Hepatocyte (in vitro differentiated cells): ENCODE data around the gene HOXC11. TPM values are rescaled to one million over a fixed set of nuclear protein-coding genes. Genes with fewer than 3 reads are reported as not detected.

Experiments used
- DNase-seq: peaks from one replicate; pipeline ENCODE4 v3.0.0-alpha.2; 2016; ENCODE audit warnings: low spot score
- H2AFZ ChIP-seq: fragments of 200-600 bp; sonication (generic); 2 replicates; pipeline ENCODE4 v1.6.0; 2016; ENCODE audit warnings: antibody characterized with exemption, mild to moderate bottlenecking
- H3K27ac ChIP-seq: fragments of 200-600 bp; sonication (generic); 2 replicates; pipeline ENCODE4 v1.5.1; 2016; ENCODE audit warnings: mild to moderate bottlenecking
- H3K27me3 ChIP-seq: fragments of 200-600 bp; sonication (generic); 2 replicates; pipeline ENCODE4 v1.6.1; 2016
- H3K36me3 ChIP-seq: fragments of 200-600 bp; sonication (generic); replicated peaks from 2 replicates; pipeline ENCODE4 v1.5.1; 2016; ENCODE audit warnings: low read depth; ENCODE audit not compliant: insufficient read depth
- H3K4me1 ChIP-seq: fragments of 200-600 bp; sonication (generic); 2 replicates; pipeline ENCODE4 v1.5.1; 2016; ENCODE audit warnings: mild to moderate bottlenecking, moderate library complexity; ENCODE audit not compliant: insufficient read depth
- H3K4me2 ChIP-seq: fragments of 200-600 bp; sonication (generic); 2 replicates; pipeline ENCODE4 v1.6.0; 2016
- H3K4me3 ChIP-seq: fragments of 200-600 bp; sonication (generic); 2 replicates; pipeline ENCODE4 v1.5.1; 2016; ENCODE audit warnings: mild to moderate bottlenecking
- H3K79me2 ChIP-seq: fragments of 200-600 bp; sonication (generic); 2 replicates; pipeline ENCODE4 v1.6.0; 2017; ENCODE audit warnings: mild to moderate bottlenecking
- H3K9me2 ChIP-seq: fragments of 200-600 bp; sonication (generic); replicated peaks from 2 replicates; pipeline ENCODE4 v1.6.0; 2017; ENCODE audit warnings: mild to moderate bottlenecking; ENCODE audit not compliant: insufficient read depth
- H3K9me3 ChIP-seq: fragments of 200-600 bp; sonication (generic); 2 replicates; pipeline ENCODE4 v1.5.1; 2016; ENCODE audit warnings: low read depth, mild to moderate bottlenecking
- H4K20me1 ChIP-seq: fragments of 200-600 bp; sonication (generic); 2 replicates; pipeline ENCODE4 v1.6.0; 2016; ENCODE audit warnings: mild to moderate bottlenecking; ENCODE audit not compliant: insufficient read depth, poor library complexity, severe bottlenecking
- CTCF ChIP-seq: fragments of 200-600 bp; sonication (generic); IDR thresholded peaks from 2 replicates; pipeline ENCODE4 v1.5.1; 2016; ENCODE audit warnings: antibody characterized with exemption, mild to moderate bottlenecking; ENCODE audit not compliant: poor library complexity
- EZH2 ChIP-seq: fragments of 200-600 bp; sonication (generic); IDR thresholded peaks from 2 replicates; pipeline ENCODE4 v1.6.1; 2016; ENCODE audit warnings: antibody characterized with exemption, mild to moderate bottlenecking, borderline replicate concordance
- EZH2phosphoT487 ChIP-seq: fragments of 200-600 bp; sonication (generic); IDR thresholded peaks from one replicate; pipeline ENCODE4 v1.6.1; 2018; ENCODE audit warnings: antibody characterized with exemption, mild to moderate bottlenecking, low read depth, moderate library complexity; ENCODE audit not compliant: unreplicated experiment, severe bottlenecking
- WGBS: methylation state at CpG from one replicate; pipeline ENCODE4 v1.1.6; 2016; ENCODE audit warnings: low lambda C conversion rate; ENCODE audit errors: missing lambda C conversion rate; 5-methylcytosine and 5-hydroxymethylcytosine counted together
- polyA plus RNA-seq: library from polyadenylated mRNA; unstranded; fragments of >200 nt; fragmentation: Nextera tagmentation; extraction: Ambion mirVana; gene quantifications from 2 replicates; pipeline ENCODE4 v1.2.1, GENCODE V29; 2016
- total RNA-seq: library from RNA; depleted of rRNA; stranded (reverse); fragments of >200 nt; gene quantifications from 2 replicates; pipeline ENCODE4 v1.2.3, GENCODE V29; 2014

The HOXC11 gene
- total and polyA plus RNA-seq, 2 experiments from 2014 or later = 0.63 to 1.3 TPM

GRCh38 chr12:53950789-53951576, 21.9 kb upstream of the HOXC11 start:
- no peak for DNase-seq
- 12% methylated on average over 32 of the region's 34 CpGs for WGBS
- Histone ChIP-seq H3K9me2 (no peaks in the 10 kb centered on the region), H3K36me3 (no peaks in the 10 kb centered on the region), H3K9me3 (no peaks in the 10 kb centered on the region), H2AFZ (no peak overlapping the region), H3K27ac (no peak overlapping the region), H3K27me3 (peaks cover 100% of the 10 kb centered on the region), H3K4me2 (no peak overlapping the region), H3K79me2 (no peaks in the 10 kb centered on the region), H4K20me1 (no peaks in the 10 kb centered on the region), H3K4me3 (no peak overlapping the region), H3K4me1 (no peaks in the 10 kb centered on the region)
- TF ChIP-seq CTCF (no peak), EZH2phosphoT487 (no peak), EZH2 (no peak)

GRCh38 chr12:53951577-53952334, 21.2 kb upstream of the HOXC11 start:
- Histone ChIP-seq H3K36me3 (no peaks in the 10 kb centered on the region), H4K20me1 (no peaks in the 10 kb centered on the region), H3K9me3 (no peaks in the 10 kb centered on the region), H2AFZ (no peak overlapping the region), H3K4me1 (no peaks in the 10 kb centered on the region), H3K4me3 (no peak overlapping the region), H3K9me2 (no peaks in the 10 kb centered on the region), H3K79me2 (no peaks in the 10 kb centered on the region), H3K27me3 (peaks cover 100% of the 10 kb centered on the region), H3K4me2 (no peak overlapping the region), H3K27ac (no peak overlapping the region)
- TF ChIP-seq CTCF = no peak
- peak; percentile 99 for TF ChIP-seq EZH2
- WGBS = 11% methylated on average over 47 of the region's 47 CpGs
- no peak for DNase-seq

- peaks cover 100% of the 10 kb centered on the region for H3K27me3 ChIP-seq
- 9% methylated on average over 13 of the region's 13 CpGs for WGBS
- no peaks in the 10 kb centered on the region for H3K79me2 ChIP-seq
- no peaks in the 10 kb centered on the region for H3K36me3 ChIP-seq
- TF ChIP-seq EZH2phosphoT487 (no peak), CTCF (no peak), EZH2 (no peak)
- no peak for DNase-seq
- H3K4me2 ChIP-seq = no peak overlapping the region
- no peaks in the 10 kb centered on the region for H3K4me1 ChIP-seq
- no peaks in the 10 kb centered on the region for H3K9me3 ChIP-seq
- no peaks in the 10 kb centered on the region for H4K20me1 ChIP-seq
- no peak overlapping the region for H3K4me3 ChIP-seq
- no peaks in the 10 kb centered on the region for H3K9me2 ChIP-seq
- H3K27ac ChIP-seq = no peak overlapping the region
- no peak overlapping the region for H2AFZ ChIP-seq
Measured at GRCh38 chr12:53952335-53952694, 20.6 kb upstream of the HOXC11 start.
